WTC11 (cell line): ENCODE measurements around the gene SLC5A8. TPM values are rescaled to one million over a fixed set of nuclear protein-coding genes. Genes with fewer than 3 reads are reported as not detected.

Source experiments
- ATAC-seq: fragments of 200-7000 bp; cut with Tn5 transposase; 2 replicates; pipeline ENCODE4 v1.10.0; 2021; ENCODE audit warnings: mild to moderate bottlenecking, moderate library complexity
- CTCF ChIA-PET: fragments of 300-600 bp; sonication (Branson Sonifier 250); formaldehyde crosslinking; loops from one replicate; lab custom pipeline; 2021; ENCODE audit warnings: antibody characterized with exemption; lab: Charles Lee
- POLR2A ChIA-PET: fragments of 350-600 bp; sonication (Branson Sonifier 250); formaldehyde crosslinking; loops from one replicate; lab custom pipeline; 2021; ENCODE audit warnings: antibody characterized with exemption; lab: Charles Lee
- DNase-seq: peaks from one replicate; pipeline ENCODE4 v3.0.0; 2021; ENCODE audit warnings: low spot score
- H3K27ac Mint-ChIP-seq: 2 replicates; pipeline ENCODE4 v1.8.0; 2021; ENCODE audit warnings: mixed read lengths
- H3K27me3 Mint-ChIP-seq: 2 replicates; pipeline ENCODE4 v1.8.0; 2021; ENCODE audit warnings: low read depth, mild to moderate bottlenecking, moderate library complexity, mixed read lengths
- H3K36me3 Mint-ChIP-seq: 2 replicates; pipeline ENCODE4 v1.8.0; 2021; ENCODE audit warnings: mixed read lengths
- H3K4me1 Mint-ChIP-seq: 2 replicates; pipeline ENCODE4 v1.8.0; 2022; ENCODE audit warnings: mixed read lengths
- H3K4me3 Mint-ChIP-seq: 2 replicates; pipeline ENCODE4 v1.8.0; 2021; ENCODE audit warnings: mild to moderate bottlenecking, moderate library complexity, mixed read lengths
- H3K9me3 Mint-ChIP-seq: 2 replicates; pipeline ENCODE4 v1.8.0; 2021; ENCODE audit warnings: mixed read lengths
- ATF1 ChIP-seq: sonication (generic); formaldehyde crosslinking; IDR thresholded peaks from 2 replicates; pipeline ENCODE4 v1.8.1; 2023; ENCODE audit warnings: mild to moderate bottlenecking, moderate library complexity, missing genetic modification reagents
- CBFB ChIP-seq: sonication (generic); formaldehyde crosslinking; IDR thresholded peaks from 2 replicates; pipeline ENCODE4 v1.8.1; 2022; ENCODE audit warnings: mild to moderate bottlenecking, low read depth, missing genetic modification reagents
- CREB1 ChIP-seq: sonication (generic); formaldehyde crosslinking; IDR thresholded peaks from 2 replicates; pipeline ENCODE4 v1.8.0; 2023; ENCODE audit warnings: mild to moderate bottlenecking, missing genetic modification reagents
- HMGA2 ChIP-seq: fragments of 250-450 bp; sonication (Bioruptor Pico); IDR thresholded peaks from 2 replicates; pipeline ENCODE4 v1.4.0; 2021; ENCODE audit warnings: mild to moderate bottlenecking, moderate library complexity
- JUN ChIP-seq: sonication (generic); formaldehyde crosslinking; IDR thresholded peaks from 2 replicates; pipeline ENCODE4 v1.8.0; 2023; ENCODE audit warnings: mild to moderate bottlenecking, missing genetic modification reagents
- NFYB ChIP-seq: sonication (generic); formaldehyde crosslinking; conservative IDR thresholded peaks from 2 replicates; pipeline ENCODE4 v1.8.0; 2022; ENCODE audit warnings: low read depth, missing genetic modification reagents
- OVOL2 ChIP-seq: fragments of 250-450 bp; sonication (Bioruptor Pico); IDR thresholded peaks from 2 replicates; pipeline ENCODE4 v1.9.0; 2021; ENCODE audit warnings: mild to moderate bottlenecking, borderline replicate concordance
- RELA ChIP-seq: sonication (generic); formaldehyde crosslinking; IDR thresholded peaks from 2 replicates; pipeline ENCODE4 v1.8.1; 2022; ENCODE audit warnings: missing genetic modification reagents, mild to moderate bottlenecking, borderline replicate concordance
- ZNF138 ChIP-seq: sonication (generic); formaldehyde crosslinking; conservative IDR thresholded peaks from 2 replicates; pipeline ENCODE4 v1.8.1; 2022; ENCODE audit warnings: mild to moderate bottlenecking, moderate library complexity, missing genetic modification reagents
- ZNF317 ChIP-seq: sonication (generic); formaldehyde crosslinking; IDR thresholded peaks from 2 replicates; pipeline ENCODE4 v1.8.1; 2023; ENCODE audit warnings: low read depth, mild to moderate bottlenecking, moderate library complexity, missing genetic modification reagents, borderline replicate concordance
- total RNA-seq: library from RNA; stranded (reverse); gene quantifications from 3 replicates; pipeline ENCODE4 v1.2.3, GENCODE V29; 2021
- TF ChIP-seq, protein P1 (sequence below): sonication (generic); formaldehyde crosslinking; IDR thresholded peaks from 2 replicates; pipeline ENCODE4 v1.8.1; 2022; ENCODE audit warnings: low read depth, mild to moderate bottlenecking, moderate library complexity, missing genetic modification reagents, borderline replicate concordance
- TF ChIP-seq, protein P2 (sequence below): fragments of 250-450 bp; sonication (Bioruptor Pico); IDR thresholded peaks from 2 replicates; pipeline ENCODE4 v1.9.0; 2021; ENCODE audit warnings: mild to moderate bottlenecking
- TF ChIP-seq, protein P3 (sequence below): fragments of 200-600 bp; IDR thresholded peaks from 2 replicates; pipeline ENCODE4 v1.8.0; 2022; ENCODE audit warnings: antibody characterized with exemption
- TF ChIP-seq, protein P4 (sequence below): sonication (generic); formaldehyde crosslinking; IDR thresholded peaks from 2 replicates; pipeline ENCODE4 v1.8.1; 2022; ENCODE audit warnings: low read depth, missing genetic modification reagents, borderline replicate concordance
- TF ChIP-seq, protein P5 (sequence below): sonication (generic); formaldehyde crosslinking; IDR thresholded peaks from 2 replicates; pipeline ENCODE4 v1.8.0; 2022; ENCODE audit warnings: mild to moderate bottlenecking, missing genetic modification reagents
- TF ChIP-seq, protein P6 (sequence below): sonication (generic); formaldehyde crosslinking; IDR thresholded peaks from 2 replicates; pipeline ENCODE4 v1.8.0; 2023; ENCODE audit warnings: missing genetic modification reagents, mild to moderate bottlenecking, borderline replicate concordance
- TF ChIP-seq, protein P7 (sequence below): sonication (generic); formaldehyde crosslinking; IDR thresholded peaks from 2 replicates; pipeline ENCODE4 v1.8.1; 2023; ENCODE audit warnings: mild to moderate bottlenecking, moderate library complexity, missing genetic modification reagents
- TF ChIP-seq, protein P8 (sequence below): sonication (generic); formaldehyde crosslinking; IDR thresholded peaks from 2 replicates; pipeline ENCODE4 v1.8.1; 2023; ENCODE audit warnings: mild to moderate bottlenecking, missing genetic modification reagents
- TF ChIP-seq, protein P9 (sequence below): sonication (generic); formaldehyde crosslinking; IDR thresholded peaks from 2 replicates; pipeline ENCODE4 v1.8.1; 2022; ENCODE audit warnings: missing genetic modification reagents, borderline replicate concordance

The SLC5A8 gene
- total RNA-seq, 1 experiment from 2014 or later = not detected

DNA sequence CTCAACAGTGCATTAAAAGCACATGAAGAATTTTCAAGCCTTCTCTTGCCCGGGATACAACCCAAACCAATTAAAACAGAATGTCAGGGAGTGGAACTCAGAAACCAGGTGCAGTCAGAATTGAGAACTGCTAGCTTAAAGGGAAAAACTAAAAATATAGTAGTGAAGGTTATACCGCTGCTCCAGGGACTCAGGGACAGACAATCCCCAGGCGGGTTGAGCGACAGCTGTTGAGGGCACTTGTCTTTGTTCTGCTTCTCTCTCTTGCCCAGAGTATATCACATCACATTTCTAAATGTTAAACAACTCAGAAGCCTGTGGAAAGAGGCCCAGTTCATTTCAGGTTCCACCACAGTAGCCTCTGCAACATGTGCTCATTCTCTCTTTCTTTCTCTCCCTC lies 93.1 kb downstream of the SLC5A8 start (continued):
- TF ChIP-seq, protein P1, sequence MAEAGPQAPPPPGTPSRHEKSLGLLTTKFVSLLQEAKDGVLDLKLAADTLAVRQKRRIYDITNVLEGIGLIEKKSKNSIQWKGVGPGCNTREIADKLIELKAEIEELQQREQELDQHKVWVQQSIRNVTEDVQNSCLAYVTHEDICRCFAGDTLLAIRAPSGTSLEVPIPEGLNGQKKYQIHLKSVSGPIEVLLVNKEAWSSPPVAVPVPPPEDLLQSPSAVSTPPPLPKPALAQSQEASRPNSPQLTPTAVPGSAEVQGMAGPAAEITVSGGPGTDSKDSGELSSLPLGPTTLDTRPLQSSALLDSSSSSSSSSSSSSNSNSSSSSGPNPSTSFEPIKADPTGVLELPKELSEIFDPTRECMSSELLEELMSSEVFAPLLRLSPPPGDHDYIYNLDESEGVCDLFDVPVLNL = no peak
- TF ChIP-seq, protein P2, sequence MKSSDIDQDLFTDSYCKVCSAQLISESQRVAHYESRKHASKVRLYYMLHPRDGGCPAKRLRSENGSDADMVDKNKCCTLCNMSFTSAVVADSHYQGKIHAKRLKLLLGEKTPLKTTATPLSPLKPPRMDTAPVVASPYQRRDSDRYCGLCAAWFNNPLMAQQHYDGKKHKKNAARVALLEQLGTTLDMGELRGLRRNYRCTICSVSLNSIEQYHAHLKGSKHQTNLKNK (CRISPR knock-in tag) = no peak
- no peak for TF ChIP-seq HMGA2 (CRISPR knock-in tag)
- no peak for TF ChIP-seq OVOL2 (CRISPR knock-in tag)
- TF ChIP-seq, protein P3, sequence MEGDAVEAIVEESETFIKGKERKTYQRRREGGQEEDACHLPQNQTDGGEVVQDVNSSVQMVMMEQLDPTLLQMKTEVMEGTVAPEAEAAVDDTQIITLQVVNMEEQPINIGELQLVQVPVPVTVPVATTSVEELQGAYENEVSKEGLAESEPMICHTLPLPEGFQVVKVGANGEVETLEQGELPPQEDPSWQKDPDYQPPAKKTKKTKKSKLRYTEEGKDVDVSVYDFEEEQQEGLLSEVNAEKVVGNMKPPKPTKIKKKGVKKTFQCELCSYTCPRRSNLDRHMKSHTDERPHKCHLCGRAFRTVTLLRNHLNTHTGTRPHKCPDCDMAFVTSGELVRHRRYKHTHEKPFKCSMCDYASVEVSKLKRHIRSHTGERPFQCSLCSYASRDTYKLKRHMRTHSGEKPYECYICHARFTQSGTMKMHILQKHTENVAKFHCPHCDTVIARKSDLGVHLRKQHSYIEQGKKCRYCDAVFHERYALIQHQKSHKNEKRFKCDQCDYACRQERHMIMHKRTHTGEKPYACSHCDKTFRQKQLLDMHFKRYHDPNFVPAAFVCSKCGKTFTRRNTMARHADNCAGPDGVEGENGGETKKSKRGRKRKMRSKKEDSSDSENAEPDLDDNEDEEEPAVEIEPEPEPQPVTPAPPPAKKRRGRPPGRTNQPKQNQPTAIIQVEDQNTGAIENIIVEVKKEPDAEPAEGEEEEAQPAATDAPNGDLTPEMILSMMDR = no peak
- TF ChIP-seq, protein P4, sequence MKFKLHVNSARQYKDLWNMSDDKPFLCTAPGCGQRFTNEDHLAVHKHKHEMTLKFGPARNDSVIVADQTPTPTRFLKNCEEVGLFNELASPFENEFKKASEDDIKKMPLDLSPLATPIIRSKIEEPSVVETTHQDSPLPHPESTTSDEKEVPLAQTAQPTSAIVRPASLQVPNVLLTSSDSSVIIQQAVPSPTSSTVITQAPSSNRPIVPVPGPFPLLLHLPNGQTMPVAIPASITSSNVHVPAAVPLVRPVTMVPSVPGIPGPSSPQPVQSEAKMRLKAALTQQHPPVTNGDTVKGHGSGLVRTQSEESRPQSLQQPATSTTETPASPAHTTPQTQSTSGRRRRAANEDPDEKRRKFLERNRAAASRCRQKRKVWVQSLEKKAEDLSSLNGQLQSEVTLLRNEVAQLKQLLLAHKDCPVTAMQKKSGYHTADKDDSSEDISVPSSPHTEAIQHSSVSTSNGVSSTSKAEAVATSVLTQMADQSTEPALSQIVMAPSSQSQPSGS (CRISPR knock-in tag) = no peak
- TF ChIP-seq CREB1 (CRISPR knock-in tag) = no peak
- TF ChIP-seq CBFB (CRISPR knock-in tag) = no peak
- TF ChIP-seq, protein P5, sequence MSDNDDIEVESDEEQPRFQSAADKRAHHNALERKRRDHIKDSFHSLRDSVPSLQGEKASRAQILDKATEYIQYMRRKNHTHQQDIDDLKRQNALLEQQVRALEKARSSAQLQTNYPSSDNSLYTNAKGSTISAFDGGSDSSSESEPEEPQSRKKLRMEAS (CRISPR knock-in tag) = no peak
- no peak for TF ChIP-seq JUN (CRISPR knock-in tag)
- TF ChIP-seq NFYB (CRISPR knock-in tag) = no peak
- TF ChIP-seq, protein P6, sequence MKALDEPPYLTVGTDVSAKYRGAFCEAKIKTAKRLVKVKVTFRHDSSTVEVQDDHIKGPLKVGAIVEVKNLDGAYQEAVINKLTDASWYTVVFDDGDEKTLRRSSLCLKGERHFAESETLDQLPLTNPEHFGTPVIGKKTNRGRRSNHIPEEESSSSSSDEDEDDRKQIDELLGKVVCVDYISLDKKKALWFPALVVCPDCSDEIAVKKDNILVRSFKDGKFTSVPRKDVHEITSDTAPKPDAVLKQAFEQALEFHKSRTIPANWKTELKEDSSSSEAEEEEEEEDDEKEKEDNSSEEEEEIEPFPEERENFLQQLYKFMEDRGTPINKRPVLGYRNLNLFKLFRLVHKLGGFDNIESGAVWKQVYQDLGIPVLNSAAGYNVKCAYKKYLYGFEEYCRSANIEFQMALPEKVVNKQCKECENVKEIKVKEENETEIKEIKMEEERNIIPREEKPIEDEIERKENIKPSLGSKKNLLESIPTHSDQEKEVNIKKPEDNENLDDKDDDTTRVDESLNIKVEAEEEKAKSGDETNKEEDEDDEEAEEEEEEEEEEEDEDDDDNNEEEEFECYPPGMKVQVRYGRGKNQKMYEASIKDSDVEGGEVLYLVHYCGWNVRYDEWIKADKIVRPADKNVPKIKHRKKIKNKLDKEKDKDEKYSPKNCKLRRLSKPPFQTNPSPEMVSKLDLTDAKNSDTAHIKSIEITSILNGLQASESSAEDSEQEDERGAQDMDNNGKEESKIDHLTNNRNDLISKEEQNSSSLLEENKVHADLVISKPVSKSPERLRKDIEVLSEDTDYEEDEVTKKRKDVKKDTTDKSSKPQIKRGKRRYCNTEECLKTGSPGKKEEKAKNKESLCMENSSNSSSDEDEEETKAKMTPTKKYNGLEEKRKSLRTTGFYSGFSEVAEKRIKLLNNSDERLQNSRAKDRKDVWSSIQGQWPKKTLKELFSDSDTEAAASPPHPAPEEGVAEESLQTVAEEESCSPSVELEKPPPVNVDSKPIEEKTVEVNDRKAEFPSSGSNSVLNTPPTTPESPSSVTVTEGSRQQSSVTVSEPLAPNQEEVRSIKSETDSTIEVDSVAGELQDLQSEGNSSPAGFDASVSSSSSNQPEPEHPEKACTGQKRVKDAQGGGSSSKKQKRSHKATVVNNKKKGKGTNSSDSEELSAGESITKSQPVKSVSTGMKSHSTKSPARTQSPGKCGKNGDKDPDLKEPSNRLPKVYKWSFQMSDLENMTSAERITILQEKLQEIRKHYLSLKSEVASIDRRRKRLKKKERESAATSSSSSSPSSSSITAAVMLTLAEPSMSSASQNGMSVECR (CRISPR knock-in tag) = no peak

DNA sequence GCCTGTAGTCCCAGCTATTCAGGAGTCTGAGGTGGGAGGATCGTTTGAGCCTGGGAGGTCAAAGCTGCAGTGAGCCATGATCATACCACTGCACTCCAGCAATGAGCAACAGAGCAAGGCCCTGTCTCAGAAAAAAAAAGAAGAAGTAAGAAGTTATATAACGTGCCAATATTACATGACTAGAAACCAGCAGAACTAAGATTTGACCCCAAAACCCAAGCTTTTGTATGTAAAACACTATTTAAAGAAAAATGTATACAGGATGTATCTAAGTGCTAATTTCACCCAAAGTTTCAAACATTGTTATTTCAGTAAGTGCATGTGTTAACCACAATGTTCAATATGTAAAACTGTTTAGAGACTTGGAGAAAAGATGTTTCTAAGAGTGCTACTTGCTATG lies 94.7 kb downstream of the SLC5A8 start:
- Mint-ChIP-seq H3K4me3 (no peak overlapping the region), H3K27me3 (no peaks in the 10 kb centered on the region), H3K9me3 (peaks cover 4% of the 10 kb centered on the region; the same call in 1 of the 2 replicates), H3K36me3 (no peaks in the 10 kb centered on the region), H3K4me1 (no peaks in the 10 kb centered on the region), H3K27ac (no peak overlapping the region)
- ChIA-PET CTCF (no interaction called here), POLR2A (no interaction called here)
- ATAC-seq (no peak), DNase-seq (no peak)
- TF ChIP-seq, protein P7, sequence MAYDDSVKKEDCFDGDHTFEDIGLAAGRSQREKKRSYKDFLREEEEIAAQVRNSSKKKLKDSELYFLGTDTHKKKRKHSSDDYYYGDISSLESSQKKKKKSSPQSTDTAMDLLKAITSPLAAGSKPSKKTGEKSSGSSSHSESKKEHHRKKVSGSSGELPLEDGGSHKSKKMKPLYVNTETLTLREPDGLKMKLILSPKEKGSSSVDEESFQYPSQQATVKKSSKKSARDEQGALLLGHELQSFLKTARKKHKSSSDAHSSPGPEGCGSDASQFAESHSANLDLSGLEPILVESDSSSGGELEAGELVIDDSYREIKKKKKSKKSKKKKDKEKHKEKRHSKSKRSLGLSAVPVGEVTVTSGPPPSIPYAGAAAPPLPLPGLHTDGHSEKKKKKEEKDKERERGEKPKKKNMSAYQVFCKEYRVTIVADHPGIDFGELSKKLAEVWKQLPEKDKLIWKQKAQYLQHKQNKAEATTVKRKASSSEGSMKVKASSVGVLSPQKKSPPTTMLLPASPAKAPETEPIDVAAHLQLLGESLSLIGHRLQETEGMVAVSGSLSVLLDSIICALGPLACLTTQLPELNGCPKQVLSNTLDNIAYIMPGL (CRISPR knock-in tag) = no peak
- TF ChIP-seq, protein P8, sequence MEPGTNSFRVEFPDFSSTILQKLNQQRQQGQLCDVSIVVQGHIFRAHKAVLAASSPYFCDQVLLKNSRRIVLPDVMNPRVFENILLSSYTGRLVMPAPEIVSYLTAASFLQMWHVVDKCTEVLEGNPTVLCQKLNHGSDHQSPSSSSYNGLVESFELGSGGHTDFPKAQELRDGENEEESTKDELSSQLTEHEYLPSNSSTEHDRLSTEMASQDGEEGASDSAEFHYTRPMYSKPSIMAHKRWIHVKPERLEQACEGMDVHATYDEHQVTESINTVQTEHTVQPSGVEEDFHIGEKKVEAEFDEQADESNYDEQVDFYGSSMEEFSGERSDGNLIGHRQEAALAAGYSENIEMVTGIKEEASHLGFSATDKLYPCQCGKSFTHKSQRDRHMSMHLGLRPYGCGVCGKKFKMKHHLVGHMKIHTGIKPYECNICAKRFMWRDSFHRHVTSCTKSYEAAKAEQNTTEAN (CRISPR knock-in tag) = no peak
- TF ChIP-seq, protein P9, sequence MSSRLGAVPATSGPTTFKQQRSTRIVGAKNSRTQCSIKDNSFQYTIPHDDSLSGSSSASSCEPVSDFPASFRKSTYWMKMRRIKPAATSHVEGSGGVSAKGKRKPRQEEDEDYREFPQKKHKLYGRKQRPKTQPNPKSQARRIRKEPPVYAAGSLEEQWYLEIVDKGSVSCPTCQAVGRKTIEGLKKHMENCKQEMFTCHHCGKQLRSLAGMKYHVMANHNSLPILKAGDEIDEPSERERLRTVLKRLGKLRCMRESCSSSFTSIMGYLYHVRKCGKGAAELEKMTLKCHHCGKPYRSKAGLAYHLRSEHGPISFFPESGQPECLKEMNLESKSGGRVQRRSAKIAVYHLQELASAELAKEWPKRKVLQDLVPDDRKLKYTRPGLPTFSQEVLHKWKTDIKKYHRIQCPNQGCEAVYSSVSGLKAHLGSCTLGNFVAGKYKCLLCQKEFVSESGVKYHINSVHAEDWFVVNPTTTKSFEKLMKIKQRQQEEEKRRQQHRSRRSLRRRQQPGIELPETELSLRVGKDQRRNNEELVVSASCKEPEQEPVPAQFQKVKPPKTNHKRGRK (CRISPR knock-in tag) = no peak
- TF ChIP-seq RELA (CRISPR knock-in tag) = no peak
- TF ChIP-seq, protein P3 = no peak
- no peak for TF ChIP-seq ZNF138 (CRISPR knock-in tag)
- no peak for TF ChIP-seq ZNF317 (CRISPR knock-in tag)
- no peak for TF ChIP-seq ATF1 (CRISPR knock-in tag)
